Measurements from ENCODE around the gene CCSER2. TPM values are rescaled to one million over a fixed set of nuclear protein-coding genes. Genes with fewer than 3 reads are reported as not detected.

Gene CCSER2
- total RNA-seq, 4 donors from 2014 or later = 26.4 to 48.3 (median 31.7) TPM

DNA sequence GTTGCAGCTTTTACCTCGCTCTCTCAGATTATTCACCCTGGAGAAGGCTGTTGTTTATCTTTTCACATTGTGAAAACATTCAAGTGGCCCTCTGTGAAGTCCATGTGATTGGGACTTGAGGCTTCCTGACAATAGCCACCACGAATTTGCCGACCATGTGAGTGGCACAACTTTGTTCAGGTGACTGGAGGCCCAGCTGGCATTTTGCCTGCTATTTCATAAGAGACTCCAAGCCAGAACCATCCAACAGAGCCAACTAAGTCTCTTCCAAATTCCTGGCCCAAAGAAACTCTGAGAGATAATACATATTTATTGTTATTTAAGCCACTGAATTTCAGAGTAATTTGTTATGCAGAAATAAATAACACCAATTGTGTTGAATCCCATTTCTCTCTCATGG, 38.2 kb upstream of the CCSER2 start:
- H3K27me3 ChIP-seq = no peaks in the 10 kb centered on the region
- no peak for DNase-seq
- H3K27ac ChIP-seq = no peak overlapping the region
- TF ChIP-seq, protein P1, sequence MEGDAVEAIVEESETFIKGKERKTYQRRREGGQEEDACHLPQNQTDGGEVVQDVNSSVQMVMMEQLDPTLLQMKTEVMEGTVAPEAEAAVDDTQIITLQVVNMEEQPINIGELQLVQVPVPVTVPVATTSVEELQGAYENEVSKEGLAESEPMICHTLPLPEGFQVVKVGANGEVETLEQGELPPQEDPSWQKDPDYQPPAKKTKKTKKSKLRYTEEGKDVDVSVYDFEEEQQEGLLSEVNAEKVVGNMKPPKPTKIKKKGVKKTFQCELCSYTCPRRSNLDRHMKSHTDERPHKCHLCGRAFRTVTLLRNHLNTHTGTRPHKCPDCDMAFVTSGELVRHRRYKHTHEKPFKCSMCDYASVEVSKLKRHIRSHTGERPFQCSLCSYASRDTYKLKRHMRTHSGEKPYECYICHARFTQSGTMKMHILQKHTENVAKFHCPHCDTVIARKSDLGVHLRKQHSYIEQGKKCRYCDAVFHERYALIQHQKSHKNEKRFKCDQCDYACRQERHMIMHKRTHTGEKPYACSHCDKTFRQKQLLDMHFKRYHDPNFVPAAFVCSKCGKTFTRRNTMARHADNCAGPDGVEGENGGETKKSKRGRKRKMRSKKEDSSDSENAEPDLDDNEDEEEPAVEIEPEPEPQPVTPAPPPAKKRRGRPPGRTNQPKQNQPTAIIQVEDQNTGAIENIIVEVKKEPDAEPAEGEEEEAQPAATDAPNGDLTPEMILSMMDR (IDR thresholded peaks at IDR 0.05) = no peak
- TF ChIP-seq POLR2A (IDR thresholded peaks at IDR 0.05) = no peak
- intact Hi-C loops (cut with DNase I) = no loop called here
- 41 to 58% methylated on average over 3 of the region's 3 CpGs for WGBS, 2 donors
- no peaks in the 10 kb centered on the region for H3K9me3 ChIP-seq
- no peaks in the 10 kb centered on the region for H3K36me3 ChIP-seq
- H3K4me1 ChIP-seq = no peaks in the 10 kb centered on the region
- H3K4me3 ChIP-seq = no peak overlapping the region

DNA sequence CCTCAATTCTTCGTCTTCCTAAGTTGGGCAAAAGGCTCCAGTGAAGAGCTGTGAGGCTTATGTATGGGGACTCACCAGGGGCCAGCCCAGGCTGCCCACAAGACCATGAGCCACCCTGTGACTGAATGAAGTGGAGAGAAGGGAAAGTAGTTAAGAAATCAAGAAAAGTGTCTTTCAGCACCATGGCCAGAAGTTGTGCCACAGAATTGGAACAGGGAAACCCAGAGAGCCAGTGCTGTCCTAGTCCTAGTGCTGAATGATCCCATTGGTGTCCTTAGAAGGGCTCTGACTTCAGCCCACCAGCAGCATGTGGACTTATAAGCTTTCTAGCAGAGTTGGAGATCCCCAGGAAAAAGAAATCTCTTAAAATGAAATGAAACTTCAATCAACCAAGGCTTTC, 37.0 kb upstream of the CCSER2 start:
- H3K27ac ChIP-seq = no peak overlapping the region
- no peak for TF ChIP-seq POLR2A (IDR thresholded peaks at IDR 0.05)
- TF ChIP-seq, protein P1 (IDR thresholded peaks at IDR 0.05) = no peak
- WGBS, 2 donors = 20 to 25% methylated on average over 1 of the region's 1 CpG

DNA sequence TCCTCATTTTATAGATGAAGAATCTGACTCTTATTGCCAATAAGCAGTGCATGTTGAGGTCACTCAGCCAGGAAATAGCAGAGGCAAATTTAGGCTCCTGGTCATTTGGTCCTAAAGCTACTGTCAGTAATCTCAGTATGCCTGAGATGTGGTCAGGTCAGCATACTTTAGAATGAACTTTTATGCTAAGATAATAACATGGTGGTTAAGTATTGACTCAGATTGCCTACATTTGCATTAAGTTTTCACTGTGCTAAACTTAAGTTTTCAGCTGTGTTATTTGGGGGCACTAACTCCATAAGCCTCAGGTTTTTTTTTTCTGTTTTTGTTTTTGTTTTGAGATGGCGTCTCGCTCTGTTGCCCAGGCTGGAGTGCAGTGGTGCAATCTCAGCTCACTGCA, 35.9 kb upstream of the CCSER2 start:
- TF ChIP-seq, protein P1 (IDR thresholded peaks at IDR 0.05) = no peak
- no peak for TF ChIP-seq POLR2A (IDR thresholded peaks at IDR 0.05)
- intact Hi-C loops (cut with DNase I) = no loop called here
- WGBS, 2 donors = 83 to 88% methylated on average over 2 of the region's 2 CpGs

More for the DNA sequence above, 37.0 kb upstream of the CCSER2 start:
- no peak for DNase-seq
- Histone ChIP-seq H3K4me1 (peaks cover 0 to 5% (median 0%) of the 10 kb centered on the region in 3 donors), H3K9me3 (no peaks in the 10 kb centered on the region), H3K27me3 (no peaks in the 10 kb centered on the region), H3K36me3 (no peaks in the 10 kb centered on the region), H3K4me3 (no peak overlapping the region)
- intact Hi-C loops (cut with DNase I) = no loop called here

DNA sequence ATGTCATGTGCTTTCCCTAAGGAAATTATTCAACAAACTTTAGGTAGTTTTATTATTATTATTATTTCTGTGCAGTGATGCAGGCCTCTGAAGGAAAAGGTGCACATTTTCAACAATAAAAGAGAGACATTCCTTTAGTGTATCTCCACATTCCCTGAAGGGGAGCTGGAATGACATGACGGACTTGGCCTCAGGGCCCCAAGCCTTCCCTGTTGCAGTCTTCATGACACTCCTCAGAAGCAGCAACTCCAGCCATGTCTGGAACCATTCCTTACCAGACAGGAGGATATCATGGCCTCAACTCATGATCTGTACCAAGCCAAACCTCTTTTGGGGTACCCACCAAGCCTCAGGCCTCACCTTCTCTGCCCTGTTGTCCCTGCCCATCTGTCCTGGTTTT, 35.2 kb upstream of the CCSER2 start:
- Histone ChIP-seq H3K36me3 (no peaks in the 10 kb centered on the region), H3K4me3 (no peak overlapping the region), H3K9me3 (no peaks in the 10 kb centered on the region), H3K27me3 (no peaks in the 10 kb centered on the region), H3K4me1 (peaks cover 0 to 5% (median 0%) of the 10 kb centered on the region in 3 donors), H3K27ac (no peak overlapping the region)
- TF ChIP-seq, protein P1 (IDR thresholded peaks at IDR 0.05) = no peak
- no peak for TF ChIP-seq POLR2A (IDR thresholded peaks at IDR 0.05)
- 73 to 100% methylated on average over 1 of the region's 1 CpG for WGBS, 2 donors
- intact Hi-C loops (cut with DNase I) = no loop called here
- no peak for DNase-seq

More for the DNA sequence above, 35.9 kb upstream of the CCSER2 start:
- no peak overlapping the region for H3K4me3 ChIP-seq
- peaks cover 0 to 5% (median 0%) of the 10 kb centered on the region in 3 donors for H3K4me1 ChIP-seq
- no peaks in the 10 kb centered on the region for H3K36me3 ChIP-seq
- no peak overlapping the region for H3K27ac ChIP-seq
- no peak for DNase-seq
- no peaks in the 10 kb centered on the region for H3K27me3 ChIP-seq
- no peaks in the 10 kb centered on the region for H3K9me3 ChIP-seq

DNA sequence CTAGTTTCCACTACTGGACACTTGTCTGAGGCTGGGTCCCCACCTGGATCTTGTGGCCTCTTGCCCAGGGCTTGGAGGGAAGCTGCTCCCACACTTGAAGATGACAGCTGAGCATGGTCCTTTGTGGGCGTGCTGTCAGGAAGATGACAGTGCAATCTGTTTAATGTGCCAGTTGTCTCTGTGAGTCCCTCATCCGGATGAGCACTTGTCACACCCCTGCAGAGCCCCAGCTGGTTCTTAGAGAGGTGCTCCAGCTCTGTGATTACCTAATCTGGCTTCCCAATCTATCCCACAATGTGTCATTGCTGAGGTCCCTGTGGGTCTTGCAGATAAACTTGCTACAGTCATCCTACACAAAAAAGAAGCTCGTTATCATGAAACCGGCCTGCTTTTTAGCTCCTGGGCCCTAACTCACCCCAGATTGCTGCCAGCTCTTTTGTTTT, 34.8 kb upstream of the CCSER2 start:
- Histone ChIP-seq H3K36me3 (no peaks in the 10 kb centered on the region), H3K4me1 (peaks cover 0 to 5% (median 0%) of the 10 kb centered on the region in 3 donors), H3K4me3 (no peak overlapping the region), H3K9me3 (no peaks in the 10 kb centered on the region), H3K27me3 (no peaks in the 10 kb centered on the region), H3K27ac (no peak overlapping the region)
- intact Hi-C loops (cut with DNase I) = no loop called here
- 47 to 56% methylated on average over 4 of the region's 4 CpGs for WGBS, 2 donors
- DNase-seq = no peak
- TF ChIP-seq, protein P1 (IDR thresholded peaks at IDR 0.05) = no peak
- no peak for TF ChIP-seq POLR2A (IDR thresholded peaks at IDR 0.05)

All from esophagus squamous epithelium (tissue), 5 donors.